IMR-90 (cell line): ENCODE results near the gene KIRREL1. TPM values are rescaled to one million over a fixed set of nuclear protein-coding genes. Genes with fewer than 3 reads are reported as not detected.

Experiments used
- ATAC-seq: fragments of 200-7000 bp; cut with Tn5 transposase; 2 replicates; pipeline ENCODE4 v1.9.1; 2020; ENCODE audit warnings: low read depth, mild to moderate bottlenecking, moderate library complexity
- BruUV-seq: library from RNA; stranded (reverse); fragments of 400-500 nt; replicated peaks from 2 replicates; lab custom pipeline; 2021; lab: Mats Ljungman, UMichigan
- CTCF ChIA-PET: fragments of 300-600 bp; formaldehyde crosslinking; extraction: SDS; loops from one replicate; lab custom pipeline; 2021; ENCODE audit warnings: antibody characterized with exemption; lab: Yijun Ruan, JAX
- POLR2A ChIA-PET: fragments of 300-600 bp; sonication (Branson Sonifier 250); formaldehyde crosslinking; loops from one replicate; lab custom pipeline; 2022; ENCODE audit warnings: antibody characterized with exemption; ENCODE audit not compliant: unreplicated experiment; lab: Charles Lee
- DNase-seq: peaks from one replicate; pipeline ENCODE4 v3.0.0; 2013
- H2AFZ ChIP-seq: replicated peaks from 2 replicates; pipeline ENCODE3; 2013; ENCODE audit warnings: low read length, mild to moderate bottlenecking; ENCODE audit not compliant: poor library complexity
- H2AK5ac ChIP-seq: 2 replicates; pipeline ENCODE4 v1.6.1; 2013; ENCODE audit warnings: low read depth, low read length, inconsistent platforms
- H2AK9ac ChIP-seq: replicated peaks from 2 replicates; pipeline ENCODE3; 2013; ENCODE audit warnings: mild to moderate bottlenecking, low read depth, low read length, moderate library complexity; ENCODE audit not compliant: poor library complexity
- H2BK120ac ChIP-seq: 2 replicates; pipeline ENCODE4 v1.6.1; 2013; ENCODE audit warnings: low read depth, low read length, inconsistent platforms
- H2BK15ac ChIP-seq: 3 replicates; pipeline ENCODE4 v1.6.1; 2013; ENCODE audit warnings: low read depth, low read length, inconsistent platforms
- H2BK20ac ChIP-seq: 2 replicates; pipeline ENCODE4 v1.6.1; 2013; ENCODE audit warnings: low read depth, mild to moderate bottlenecking, inconsistent platforms, low read length, moderate library complexity
- H2BK5ac ChIP-seq: 2 replicates; pipeline ENCODE4 v1.6.1; 2013; ENCODE audit warnings: mild to moderate bottlenecking, low read depth, low read length, inconsistent platforms; ENCODE audit not compliant: poor library complexity, severe bottlenecking
- H3K14ac ChIP-seq: replicated peaks from 2 replicates; pipeline ENCODE4 v1.6.1; 2013; ENCODE audit warnings: low read depth, low read length, inconsistent platforms
- H3K18ac ChIP-seq: 2 replicates; pipeline ENCODE4 v1.6.1; 2013; ENCODE audit warnings: low read depth, low read length, control low read depth
- H3K23ac ChIP-seq: 2 replicates; pipeline ENCODE4 v1.6.1; 2013; ENCODE audit warnings: low read depth, low read length, inconsistent platforms
- H3K27ac ChIP-seq: 2 replicates; pipeline ENCODE4 v1.5.1; 2013; ENCODE audit warnings: mild to moderate bottlenecking, control low read depth, low read length; ENCODE audit not compliant: insufficient read depth
- H3K27me3 ChIP-seq: 2 replicates; pipeline ENCODE4 v1.6.1; 2013; ENCODE audit warnings: low read length; ENCODE audit not compliant: control insufficient read depth, insufficient read depth
- H3K36me3 ChIP-seq: 2 replicates; pipeline ENCODE4 v1.6.1; 2013; ENCODE audit warnings: low read length, mixed read lengths; ENCODE audit not compliant: control insufficient read depth, insufficient read depth
- H3K4ac ChIP-seq: 2 replicates; pipeline ENCODE4 v1.6.1; 2013; ENCODE audit warnings: low read depth, low read length, inconsistent platforms
- H3K4me1 ChIP-seq: 2 replicates; pipeline ENCODE4 v1.6.1; 2013; ENCODE audit warnings: low read length, mixed read lengths; ENCODE audit not compliant: control insufficient read depth, insufficient read depth
- H3K4me2 ChIP-seq: 2 replicates; pipeline ENCODE4 v1.6.1; 2013; ENCODE audit warnings: low read depth, mild to moderate bottlenecking, control low read depth, low read length, moderate library complexity
- H3K4me3 ChIP-seq: 2 replicates; pipeline ENCODE4 v1.5.1; 2013; ENCODE audit warnings: low read depth, mild to moderate bottlenecking, control low read depth, low read length, moderate library complexity; ENCODE audit not compliant: insufficient read depth
- H3K56ac ChIP-seq: 2 replicates; pipeline ENCODE4 v1.6.1; 2013; ENCODE audit warnings: low read length, inconsistent platforms; ENCODE audit not compliant: insufficient read depth; ENCODE audit errors: extremely low read depth
- H3K79me1 ChIP-seq, 2 experiments: 2 replicates each; pipeline ENCODE4 v1.6.1; 2013; ENCODE audit warnings: low read length in 2 of 2, inconsistent platforms in 1 of 2, low read depth in 1 of 2
- H3K9ac ChIP-seq: 2 replicates; pipeline ENCODE4 v1.6.1; 2013; ENCODE audit warnings: low read depth, low read length, control low read depth
- H3K9me1 ChIP-seq: 2 replicates; pipeline ENCODE4 v1.6.1; 2013; ENCODE audit warnings: low read length, inconsistent platforms; ENCODE audit not compliant: insufficient read depth
- H3K9me3 ChIP-seq: 2 replicates; pipeline ENCODE4 v1.6.1; 2013; ENCODE audit warnings: low read length; ENCODE audit not compliant: control insufficient read depth, insufficient read depth
- H4K20me1 ChIP-seq: 2 replicates; pipeline ENCODE4 v1.6.1; 2013; ENCODE audit warnings: low read length, inconsistent platforms; ENCODE audit not compliant: insufficient read depth
- H4K5ac ChIP-seq: 2 replicates; pipeline ENCODE4 v1.6.1; 2013; ENCODE audit warnings: mild to moderate bottlenecking, low read depth, low read length, control low read depth
- H4K8ac ChIP-seq, 2 experiments: 2 replicates each; pipeline ENCODE4 v1.6.1; 2013; ENCODE audit warnings: low read depth in 2 of 2, low read length in 2 of 2, control low read depth in 1 of 2, inconsistent platforms in 1 of 2
- H4K91ac ChIP-seq: 2 replicates; pipeline ENCODE4 v1.6.1; 2013; ENCODE audit warnings: low read depth, low read length, inconsistent platforms; ENCODE audit not compliant: insufficient read depth
- BHLHE40 ChIP-seq: fragments of 150-350 bp; IDR thresholded peaks from 2 replicates; pipeline ENCODE4 v1.6.1; 2016; ENCODE audit warnings: mild to moderate bottlenecking, low read depth, low read length
- MAFK ChIP-seq: IDR thresholded peaks from 2 replicates; pipeline ENCODE4 v1.6.1; 2012; ENCODE audit warnings: low read depth, low read length, improper control_type of control experiment
- MAZ ChIP-seq: IDR thresholded peaks from 2 replicates; pipeline ENCODE4 v1.6.1; 2012; ENCODE audit warnings: low read depth, mild to moderate bottlenecking, low read length, improper control_type of control experiment, moderate library complexity, borderline replicate concordance
- MXI1 ChIP-seq: IDR thresholded peaks from 2 replicates; pipeline ENCODE4 v1.6.1; 2012; ENCODE audit warnings: low read depth, mild to moderate bottlenecking, low read length, moderate library complexity, borderline replicate concordance
- NFE2L2 ChIP-seq: fragments of 150-350 bp; IDR thresholded peaks from 2 replicates; pipeline ENCODE4 v1.6.1; 2016; ENCODE audit warnings: low read depth, mild to moderate bottlenecking, low read length
- POLR2A ChIP-seq: IDR thresholded peaks from 2 replicates; pipeline ENCODE4 v1.6.1; 2012; ENCODE audit warnings: mild to moderate bottlenecking, low read depth, low read length
- RAD21 ChIP-seq: IDR thresholded peaks from 2 replicates; pipeline ENCODE4 v1.6.1; 2012; ENCODE audit warnings: low read length, improper control_type of control experiment
- RCOR1 ChIP-seq: IDR thresholded peaks from 2 replicates; pipeline ENCODE4 v1.6.1; 2012; ENCODE audit warnings: mild to moderate bottlenecking, low read length, improper control_type of control experiment; ENCODE audit not compliant: insufficient replicate concordance
- RFX5 ChIP-seq: IDR thresholded peaks from 2 replicates; pipeline ENCODE4 v1.8.0; 2012; ENCODE audit warnings: low read depth, mild to moderate bottlenecking, low read length, moderate library complexity
- WGBS, 2 experiments: methylation state at CpG; one replicate each; pipeline versions ENCODE4 v1.1.5 to v1.1.7; 2013; ENCODE audit warnings: missing lambda C conversion rate in 2 of 2; ENCODE audit not compliant: insufficient read length in 1 of 2; ENCODE audit errors: extremely low coverage in 2 of 2; 5-methylcytosine and 5-hydroxymethylcytosine counted together
- dilution Hi-C: fragments of 300-500 bp; cut with HindIII; formaldehyde crosslinking; loops from one replicate; pipeline ENCODE4 v1.14.3; 2018; ENCODE audit warnings: low sequenced_read_pairs; ENCODE audit not compliant: unreplicated experiment
- in situ Hi-C: fragments of 300-500 bp; cut with MboI; formaldehyde crosslinking; loops from 3 replicates; pipeline ENCODE4 v1.14.3; 2019; ENCODE audit warnings: low sequenced_read_pairs, inconsistent platforms, mixed read lengths
- intact Hi-C: fragments of 100-400 bp; cut with micrococcal nuclease; formaldehyde crosslinking; loops from 2 replicates; pipeline ENCODE4 v1.10.0; 2022
- polyA plus RNA-seq, 3 experiments: library from polyadenylated mRNA; depleted of rRNA; stranded (reverse); fragments of >200 nt; gene quantifications; 2 replicates each; pipeline ENCODE4 v1.2.3, GENCODE V29; 2012; ENCODE audit warnings: low replicate concordance in 1 of 3
- total RNA-seq: library from RNA; depleted of rRNA; stranded (reverse); fragments of >200 nt; gene quantifications from 2 replicates; pipeline ENCODE4 v1.2.3, GENCODE V29; 2012
- TF ChIP-seq, protein P1 (sequence below): conservative IDR thresholded peaks from 2 replicates; pipeline ENCODE4 v1.5.1; 2012; ENCODE audit warnings: mild to moderate bottlenecking, low read depth, low read length, improper control_type of control experiment
- TF ChIP-seq, protein P2 (sequence below): fragments of 150-350 bp; IDR thresholded peaks from 2 replicates; pipeline ENCODE4 v1.6.1; 2016; ENCODE audit warnings: low read depth, mild to moderate bottlenecking, low read length, moderate library complexity, borderline replicate concordance

KIRREL1 gene
- total and polyA plus RNA-seq, 2 of the 4 experiments (the other 2 are of a cell fraction) = 58.1 to 64.7 TPM

DNA sequence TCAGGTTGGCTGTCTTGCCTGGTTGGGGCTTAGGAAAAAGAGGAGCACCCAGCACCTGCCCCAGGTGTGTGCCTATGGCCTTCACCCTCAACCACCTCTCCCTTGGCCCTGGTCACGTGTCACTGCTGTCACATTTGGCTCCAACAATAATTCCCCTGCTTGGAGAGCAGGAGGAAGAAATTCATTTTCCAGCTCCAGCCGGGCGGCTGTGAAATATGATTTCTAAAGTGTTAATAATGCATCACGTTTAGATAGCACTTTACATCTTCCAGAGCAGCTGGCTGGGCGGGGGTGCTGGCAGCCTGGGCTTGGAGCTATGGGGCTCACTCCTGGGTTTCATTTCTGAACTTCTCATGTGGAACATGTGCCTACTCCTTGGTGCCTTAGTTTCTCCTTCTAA lies 63.1 kb downstream of the KIRREL1 start:
- ATAC-seq (no peak), DNase-seq (no peak)
- intact Hi-C loops (no loop called here), dilution Hi-C loops (no loop called here), in situ Hi-C loops (no loop called here)
- Histone ChIP-seq H3K18ac (no peak overlapping the region), H2BK15ac (no peak overlapping the region), H4K8ac (no peak overlapping the region), H2BK5ac (no peak overlapping the region), H3K23ac (no peak overlapping the region), H4K91ac (no peak overlapping the region), H4K20me1 (peaks cover 97% of the 10 kb centered on the region), H3K4me3 (no peak overlapping the region), H3K9me1 (peaks cover 50% of the 10 kb centered on the region), H3K79me1 (peaks cover 55 to 96% of the 10 kb centered on the region in 2 experiments), H3K9me3 (no peaks in the 10 kb centered on the region), H3K9ac (no peak overlapping the region), H2BK120ac (no peak overlapping the region), H3K4ac (no peak overlapping the region), H3K27me3 (no peaks in the 10 kb centered on the region), H3K14ac (no peak overlapping the region), H3K4me2 (no peak overlapping the region), H2AK5ac (no peak overlapping the region), H3K4me1 (peaks cover 18% of the 10 kb centered on the region), H4K5ac (no peak overlapping the region), H3K27ac (no peak overlapping the region), H2AK9ac (no peak overlapping the region), H2BK20ac (no peak overlapping the region), H3K56ac (no peak overlapping the region), H3K36me3 (peaks cover 28% of the 10 kb centered on the region; the same call in 1 of the 2 replicates), H2AFZ (no peak overlapping the region)
- WGBS, 2 experiments = no CpG with 5 or more reads among the region's 5 CpGs
- ChIA-PET CTCF (no interaction called here), POLR2A (no interaction called here)
- no TSS peak for BruUV-seq
- TF ChIP-seq, protein P1, sequence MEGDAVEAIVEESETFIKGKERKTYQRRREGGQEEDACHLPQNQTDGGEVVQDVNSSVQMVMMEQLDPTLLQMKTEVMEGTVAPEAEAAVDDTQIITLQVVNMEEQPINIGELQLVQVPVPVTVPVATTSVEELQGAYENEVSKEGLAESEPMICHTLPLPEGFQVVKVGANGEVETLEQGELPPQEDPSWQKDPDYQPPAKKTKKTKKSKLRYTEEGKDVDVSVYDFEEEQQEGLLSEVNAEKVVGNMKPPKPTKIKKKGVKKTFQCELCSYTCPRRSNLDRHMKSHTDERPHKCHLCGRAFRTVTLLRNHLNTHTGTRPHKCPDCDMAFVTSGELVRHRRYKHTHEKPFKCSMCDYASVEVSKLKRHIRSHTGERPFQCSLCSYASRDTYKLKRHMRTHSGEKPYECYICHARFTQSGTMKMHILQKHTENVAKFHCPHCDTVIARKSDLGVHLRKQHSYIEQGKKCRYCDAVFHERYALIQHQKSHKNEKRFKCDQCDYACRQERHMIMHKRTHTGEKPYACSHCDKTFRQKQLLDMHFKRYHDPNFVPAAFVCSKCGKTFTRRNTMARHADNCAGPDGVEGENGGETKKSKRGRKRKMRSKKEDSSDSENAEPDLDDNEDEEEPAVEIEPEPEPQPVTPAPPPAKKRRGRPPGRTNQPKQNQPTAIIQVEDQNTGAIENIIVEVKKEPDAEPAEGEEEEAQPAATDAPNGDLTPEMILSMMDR = no peak
- TF ChIP-seq BHLHE40 (no peak), RAD21 (no peak), RFX5 (no peak), NFE2L2 (no peak), RCOR1 (no peak), MAFK (no peak), MAZ (no peak), MXI1 (no peak), POLR2A (no peak)
- TF ChIP-seq, protein P2, sequence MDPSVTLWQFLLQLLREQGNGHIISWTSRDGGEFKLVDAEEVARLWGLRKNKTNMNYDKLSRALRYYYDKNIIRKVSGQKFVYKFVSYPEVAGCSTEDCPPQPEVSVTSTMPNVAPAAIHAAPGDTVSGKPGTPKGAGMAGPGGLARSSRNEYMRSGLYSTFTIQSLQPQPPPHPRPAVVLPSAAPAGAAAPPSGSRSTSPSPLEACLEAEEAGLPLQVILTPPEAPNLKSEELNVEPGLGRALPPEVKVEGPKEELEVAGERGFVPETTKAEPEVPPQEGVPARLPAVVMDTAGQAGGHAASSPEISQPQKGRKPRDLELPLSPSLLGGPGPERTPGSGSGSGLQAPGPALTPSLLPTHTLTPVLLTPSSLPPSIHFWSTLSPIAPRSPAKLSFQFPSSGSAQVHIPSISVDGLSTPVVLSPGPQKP = no peak
